GM18499 (cell line): ENCODE data around the gene CXCL9.
A peak's percentile ranks its signal among the peaks of the same experiment; 100 is the strongest.
"Not testable (repeated sequence)": the region's sequence is repeated elsewhere in the genome, so short reads cannot be mapped to it uniquely, and the experiment has no call there.

ENCODE experiments used
- ATAC-seq: cut with Tn5 transposase; IDR thresholded peaks from one replicate; pipeline ENCODE4 v1.9.1; 2021; ENCODE audit warnings: moderate number of reproducible peaks; ENCODE audit not compliant: insufficient read depth, unreplicated experiment

Gene CXCL9

GRCh38 chr4:76013540-76013939, 6.2 kb upstream of the CXCL9 start:
- no peak for ATAC-seq

GRCh38 chr4:76012388-76012801, 5.1 kb upstream of the CXCL9 start:
- no peak for ATAC-seq

GRCh38 chr4:76011700-76012387, 4.5 kb upstream of the CXCL9 start:
- ATAC-seq: peak; percentile 48

GRCh38 chr4:76011018-76011670, 3.8 kb upstream of the CXCL9 start:
- ATAC-seq: no peak

GRCh38 chr4:76010576-76010975, 3.3 kb upstream of the CXCL9 start:
- no peak for ATAC-seq

- no peak for ATAC-seq
These were observed 2.0 kb upstream of the CXCL9 start for GRCh38 chr4:76009311-76009710.

GRCh38 chr4:76003620-76004019, 3.7 kb downstream of the CXCL9 start:
- ATAC-seq: no peak

GRCh38 chr4:76003035-76003434, 4.3 kb downstream of the CXCL9 start:
- no peak for ATAC-seq

GRCh38 chr4:76002176-76002575, 5.1 kb downstream of the CXCL9 start:
- ATAC-seq: no peak

GRCh38 chr4:76001700-76002099, 5.6 kb downstream of the CXCL9 start:
- ATAC-seq: no peak

GRCh38 chr4:76000279-76000678, 7.0 kb downstream of the CXCL9 start:
- no peak for ATAC-seq

- not testable (repeated sequence) for ATAC-seq
These were observed 8.7 kb downstream of the CXCL9 start for GRCh38 chr4:75998525-75999147.

- no peak for ATAC-seq
These were observed 9.4 kb downstream of the CXCL9 start for GRCh38 chr4:75997946-75998345.

- ATAC-seq: no peak
These were observed 10.2 kb downstream of the CXCL9 start for GRCh38 chr4:75997081-75997480.

- no peak for ATAC-seq
These were observed 11.6 kb downstream of the CXCL9 start for GRCh38 chr4:75995727-75996126.

GRCh38 chr4:75992462-75992861, 14.8 kb downstream of the CXCL9 start:
- no peak for ATAC-seq

- no peak for ATAC-seq
These were observed 17.3 kb downstream of the CXCL9 start for GRCh38 chr4:75989846-75990528.

- ATAC-seq: no peak
These were observed 22.2 kb downstream of the CXCL9 start for GRCh38 chr4:75985116-75985515.

- ATAC-seq: no peak
These were observed 26.7 kb downstream of the CXCL9 start for GRCh38 chr4:75980576-75980975.

- ATAC-seq: no peak
These were observed 31.1 kb downstream of the CXCL9 start for GRCh38 chr4:75976177-75976576.

GRCh38 chr4:75973766-75974165, 33.5 kb downstream of the CXCL9 start:
- ATAC-seq: no peak
